Hindlimb muscle (tissue), 1 donor: ENCODE measurements around the gene ITGAL. TPM values are rescaled to one million over a fixed set of nuclear protein-coding genes. Genes with fewer than 3 reads are reported as not detected.
A peak's percentile ranks its signal among the peaks of the same experiment; 100 is the strongest.
"Not testable (repeated sequence)": the region's sequence is repeated elsewhere in the genome, so short reads cannot be mapped to it uniquely, and the experiment has no call there.

Experiments
- DNase-seq: peaks from one replicate; pipeline ENCODE4 v3.0.0-alpha.2; 2013
- polyA plus RNA-seq: library from polyadenylated mRNA; unstranded; fragments of 120-200 nt; gene quantifications from one replicate; pipeline ENCODE4 v1.2.1, GENCODE V29; 2013; ENCODE audit not compliant: insufficient read length

The ITGAL gene
- polyA plus RNA-seq, 1 donor, result 4.1 TPM

DNA sequence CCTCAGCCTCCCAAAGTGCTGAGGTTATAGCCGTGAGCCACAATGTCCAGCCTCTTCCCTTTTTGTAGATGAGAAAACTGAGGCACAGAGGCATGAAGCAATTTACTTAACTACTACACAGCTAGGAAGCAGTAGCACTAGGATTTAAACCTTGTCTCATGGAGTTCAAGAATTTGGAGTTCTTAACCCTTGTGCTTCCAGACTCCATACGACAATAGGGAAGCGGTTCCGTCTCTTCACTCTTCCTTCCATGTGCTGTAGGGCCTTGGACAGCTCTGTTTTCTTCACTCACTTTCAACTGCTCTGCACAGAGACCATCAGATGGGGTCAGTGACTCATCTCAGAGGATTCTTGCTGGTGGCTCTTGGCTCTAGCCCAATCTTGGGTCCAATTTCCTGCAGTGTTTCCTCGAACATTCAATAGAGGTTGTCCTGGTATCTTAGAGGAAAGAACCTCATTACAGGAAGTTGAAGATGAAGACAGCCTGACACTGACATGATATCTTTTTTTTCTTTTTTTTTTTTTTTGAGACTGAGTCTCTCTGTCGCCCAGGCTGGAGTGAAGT lies 19.3 kb downstream of the ITGAL start:
- DNase-seq, result peak; percentile 17

DNA sequence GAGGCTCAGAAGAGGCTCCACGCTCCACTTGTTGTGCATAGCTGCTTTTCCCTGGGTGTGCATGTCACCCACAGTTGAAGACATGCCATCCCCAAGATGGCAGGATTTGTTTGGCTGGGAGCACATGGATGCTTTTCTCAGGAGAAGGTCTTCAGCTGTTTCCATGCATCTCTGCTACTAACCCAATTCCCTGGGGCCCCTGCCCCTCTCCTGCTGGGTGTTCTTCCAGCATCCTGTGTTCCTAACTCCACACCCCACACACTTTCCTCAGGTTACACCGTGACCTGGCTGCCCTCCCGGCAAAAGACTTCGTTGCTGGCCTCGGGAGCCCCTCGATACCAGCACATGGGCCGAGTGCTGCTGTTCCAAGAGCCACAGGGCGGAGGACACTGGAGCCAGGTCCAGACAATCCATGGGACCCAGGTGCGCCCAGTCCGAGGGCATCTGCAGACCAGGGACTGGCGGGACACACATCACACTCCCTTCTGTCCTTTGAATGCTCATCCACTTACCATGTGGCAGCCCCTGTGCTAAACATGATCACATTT lies 21.5 kb downstream of the ITGAL start:
- DNase-seq, result no peak

DNA sequence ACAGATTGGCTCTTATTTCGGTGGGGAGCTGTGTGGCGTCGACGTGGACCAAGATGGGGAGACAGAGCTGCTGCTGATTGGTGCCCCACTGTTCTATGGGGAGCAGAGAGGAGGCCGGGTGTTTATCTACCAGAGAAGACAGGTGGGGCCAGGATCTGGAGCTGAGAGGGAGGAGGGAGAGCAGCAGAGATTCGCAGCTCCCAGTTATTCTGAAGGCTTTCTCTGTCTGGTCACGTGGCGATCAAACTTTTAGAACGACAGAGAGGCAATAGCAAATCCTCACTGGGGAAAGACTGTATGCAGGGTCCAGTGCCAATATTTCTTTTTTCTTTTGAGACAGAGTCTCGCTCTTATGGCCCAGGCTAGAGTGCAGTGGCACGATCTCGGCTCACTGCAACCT lies 22.2 kb downstream of the ITGAL start:
- no peak for DNase-seq

DNA sequence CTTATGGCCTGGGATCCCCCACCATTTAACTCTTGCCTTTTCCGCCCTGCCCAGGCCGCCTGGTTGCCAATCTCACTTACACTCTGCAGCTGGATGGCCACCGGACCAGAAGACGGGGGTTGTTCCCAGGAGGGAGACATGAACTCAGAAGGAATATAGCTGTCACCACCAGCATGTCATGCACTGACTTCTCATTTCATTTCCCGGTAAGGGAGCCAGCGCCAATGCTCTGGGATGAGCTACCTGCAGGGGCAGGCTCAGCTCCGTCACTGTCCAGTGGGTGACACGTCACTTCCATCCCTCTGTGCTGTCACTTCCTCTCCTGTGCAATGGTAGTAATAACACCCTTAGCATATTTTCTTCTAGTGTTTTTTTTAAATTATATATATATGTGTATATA lies 26.7 kb downstream of the ITGAL start:
- DNase-seq, result no peak

DNA sequence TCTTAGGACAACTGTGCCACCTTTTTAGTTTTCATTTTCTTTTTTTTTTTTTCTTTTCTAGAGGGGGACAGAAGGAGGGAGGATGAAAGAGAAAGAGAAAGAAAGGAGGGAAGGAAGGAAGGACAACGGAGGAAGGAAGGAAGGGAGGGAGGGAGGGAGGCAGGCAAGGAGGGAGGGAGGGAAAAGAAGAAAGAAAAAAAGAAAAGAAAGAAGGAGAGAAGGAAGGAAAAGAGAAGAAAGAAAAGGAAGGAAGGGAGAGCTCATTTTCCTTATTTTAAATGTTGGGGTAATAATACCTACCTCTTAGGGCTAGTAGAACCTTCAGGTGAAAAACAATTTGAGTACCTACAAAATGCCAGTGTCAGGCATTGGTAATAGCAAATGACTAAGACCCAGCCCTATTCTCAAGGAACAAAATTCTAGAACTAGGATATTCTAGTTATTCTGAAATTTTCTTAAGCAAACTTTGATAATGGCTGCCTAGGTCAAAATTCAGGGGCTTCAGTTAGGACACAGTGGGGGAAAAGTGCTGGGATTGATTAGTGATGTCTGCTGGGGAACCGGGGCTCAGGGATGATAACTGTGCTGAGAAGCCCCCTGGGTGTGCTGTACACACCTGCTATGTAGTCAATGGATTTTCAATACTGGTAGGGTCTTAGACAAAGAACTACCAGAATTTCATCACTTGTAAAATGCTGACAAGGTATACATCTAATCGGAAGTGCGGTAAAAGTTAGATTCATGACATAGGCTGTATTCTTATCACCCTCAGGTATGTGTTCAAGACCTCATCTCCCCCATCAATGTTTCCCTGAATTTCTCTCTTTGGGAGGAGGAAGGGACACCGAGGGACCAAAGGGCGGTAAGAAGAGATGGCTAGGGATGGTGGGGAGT lies 31.1 kb downstream of the ITGAL start:
- no peak for DNase-seq

DNA sequence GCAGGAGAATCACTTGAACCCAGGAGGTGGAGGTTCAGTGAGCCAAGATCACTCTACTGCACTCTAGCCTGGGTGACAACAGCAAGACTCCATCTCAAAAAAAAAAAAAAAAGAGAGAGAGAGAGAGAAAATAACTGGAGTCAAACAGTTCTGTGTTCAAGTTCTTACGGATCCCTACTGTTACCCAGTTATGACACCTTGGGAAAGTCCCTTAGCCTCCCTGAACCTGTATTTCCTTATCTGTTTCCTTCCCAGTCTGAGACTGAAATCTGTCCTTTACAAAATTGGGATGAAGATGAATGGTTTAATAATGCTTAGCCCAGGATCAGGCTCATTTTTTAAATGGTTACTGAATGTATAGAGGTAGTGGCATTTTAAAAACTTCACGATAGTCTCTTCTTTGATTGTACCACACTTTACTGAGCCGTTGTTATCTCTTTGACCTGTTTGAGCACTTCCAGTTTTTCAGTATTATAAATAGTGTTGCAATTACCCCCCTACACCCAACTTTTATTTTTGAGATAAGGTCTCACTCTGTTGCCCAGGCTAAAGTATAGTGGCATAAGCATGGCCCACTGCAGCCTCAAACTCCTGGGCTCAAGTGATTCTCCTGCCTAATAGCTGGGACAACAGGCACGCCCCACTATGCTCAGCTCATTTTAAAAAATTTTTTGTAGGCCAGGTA lies 36.7 kb downstream of the ITGAL start:
- no peak for DNase-seq

DNA sequence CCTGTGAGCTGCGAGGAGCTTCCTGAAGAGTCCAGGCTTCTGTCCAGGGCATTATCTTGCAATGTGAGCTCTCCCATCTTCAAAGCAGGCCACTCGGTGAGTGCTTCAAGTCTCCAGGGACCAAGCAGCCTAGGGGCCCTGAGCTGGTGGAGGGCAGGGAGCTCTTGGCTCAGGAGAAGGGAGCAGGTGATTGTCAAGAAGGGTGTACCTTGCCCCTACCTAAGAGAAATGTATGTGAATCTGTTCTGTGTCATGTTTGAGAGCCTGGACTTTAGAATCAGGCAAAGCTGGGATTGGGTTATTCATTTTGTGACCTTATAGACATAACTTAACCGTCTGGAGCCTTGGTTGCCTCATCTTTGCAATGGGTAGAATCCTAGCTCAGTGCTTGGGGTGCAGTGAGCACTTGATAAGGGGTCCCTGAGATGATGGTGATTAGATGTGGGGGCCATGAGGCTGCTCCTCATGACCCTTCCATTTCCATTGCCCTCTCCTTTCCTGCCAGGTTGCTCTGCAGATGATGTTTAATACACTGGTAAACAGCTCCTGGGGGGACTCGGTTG lies 37.9 kb downstream of the ITGAL start:
- no peak for DNase-seq

DNA sequence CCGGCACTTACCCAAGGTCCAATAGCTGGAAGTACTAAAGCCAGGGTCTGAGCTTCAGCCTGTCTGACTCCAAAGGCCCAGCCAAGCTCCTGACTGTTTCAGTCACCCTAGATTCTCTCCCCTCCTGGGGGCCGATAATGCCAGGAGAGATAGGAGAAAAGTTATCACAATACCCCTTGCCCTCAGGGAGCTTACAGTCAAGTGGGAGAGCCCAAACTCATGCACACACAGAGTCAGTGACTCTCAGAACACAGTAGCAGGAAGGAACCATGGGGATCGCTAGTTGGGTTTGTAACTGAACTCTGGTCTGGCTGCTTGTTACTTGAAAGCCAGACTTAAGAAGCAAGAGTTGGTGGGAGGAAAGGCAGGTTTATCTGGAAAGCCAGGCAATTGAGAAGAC lies 39.0 kb downstream of the ITGAL start:
- no peak for DNase-seq

DNA sequence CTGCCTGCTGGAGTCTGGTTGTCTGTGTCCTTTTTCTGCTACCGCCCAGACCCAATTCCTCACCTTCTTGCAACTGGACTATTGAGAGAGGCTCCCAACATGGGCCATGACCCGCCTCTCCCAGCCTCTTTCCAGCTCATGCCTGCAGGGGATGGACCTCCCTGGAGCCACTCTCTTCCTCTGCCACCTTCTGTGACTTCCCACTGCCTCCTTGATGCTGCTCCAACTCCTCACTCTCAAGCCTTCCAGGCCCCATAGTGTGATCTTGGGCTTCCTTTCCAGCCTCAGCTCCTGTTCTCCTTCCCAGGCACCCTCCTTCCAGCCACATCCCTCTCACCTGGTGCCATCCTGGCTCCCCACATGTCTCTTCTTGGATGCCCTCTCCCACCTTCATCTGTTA lies 42.7 kb downstream of the ITGAL start:
- no peak for DNase-seq

DNA sequence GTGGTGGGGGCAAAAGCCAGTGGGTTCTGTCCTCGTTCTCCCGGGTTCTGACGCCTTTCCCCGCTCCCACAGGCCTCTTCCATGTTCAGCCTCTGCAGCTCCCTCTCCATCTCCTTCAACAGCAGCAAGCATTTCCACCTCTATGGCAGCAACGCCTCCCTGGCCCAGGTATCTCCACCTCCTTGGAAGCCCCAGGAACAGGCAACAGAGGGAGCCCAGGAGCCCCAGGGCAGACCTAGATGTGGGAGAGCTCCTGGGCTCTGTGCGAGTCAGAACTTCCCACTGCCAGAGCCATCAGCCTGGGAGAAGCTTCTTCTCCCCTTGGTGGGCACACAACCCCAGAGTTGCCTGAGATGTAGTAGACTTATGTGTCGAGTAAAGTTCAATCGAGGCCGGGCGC lies 46.0 kb downstream of the ITGAL start:
- DNase-seq, result no peak

DNA sequence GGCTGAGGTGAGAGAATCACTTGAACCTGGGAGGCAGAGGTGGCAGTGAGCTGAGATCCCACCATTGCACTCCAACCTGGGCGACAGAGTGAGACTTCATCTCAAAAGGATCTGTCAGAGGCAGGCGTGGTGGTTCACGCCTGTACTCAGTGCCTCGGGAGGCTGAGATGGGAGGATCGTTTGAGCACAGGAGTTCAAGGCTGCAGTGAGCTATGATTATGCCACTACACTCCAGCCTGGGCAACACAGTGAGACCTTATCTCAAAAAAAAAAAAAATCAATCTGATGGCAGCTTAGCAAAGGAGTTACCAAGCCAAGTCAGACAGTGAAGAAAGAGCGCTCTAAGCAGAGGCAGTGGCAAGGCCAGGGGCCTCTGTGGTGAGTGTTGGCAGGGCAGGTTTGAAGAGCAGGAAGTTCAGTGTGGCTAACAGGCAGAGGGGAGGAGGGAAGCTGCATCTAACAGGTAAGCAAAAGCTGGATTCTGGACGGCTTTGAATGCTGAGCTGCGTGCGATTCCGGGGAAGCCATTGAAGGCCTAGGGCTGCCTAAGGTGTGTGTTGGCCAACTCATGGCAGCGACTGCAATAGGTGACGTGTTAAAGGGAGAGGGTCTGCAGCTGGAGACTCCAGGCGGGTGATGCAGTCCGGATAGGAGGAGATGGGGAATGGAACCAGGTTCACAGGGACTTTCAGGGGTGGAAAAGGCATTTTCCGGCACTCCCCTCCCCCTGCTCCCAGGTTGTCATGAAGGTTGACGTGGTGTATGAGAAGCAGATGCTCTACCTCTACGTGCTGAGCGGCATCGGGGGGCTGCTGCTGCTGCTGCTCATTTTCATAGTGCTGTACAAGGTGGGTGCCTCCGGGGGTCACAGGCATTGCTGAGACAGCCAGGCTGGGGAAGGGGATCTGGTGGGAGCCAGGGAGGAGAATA lies 46.8 kb downstream of the ITGAL start:
- no peak for DNase-seq

DNA sequence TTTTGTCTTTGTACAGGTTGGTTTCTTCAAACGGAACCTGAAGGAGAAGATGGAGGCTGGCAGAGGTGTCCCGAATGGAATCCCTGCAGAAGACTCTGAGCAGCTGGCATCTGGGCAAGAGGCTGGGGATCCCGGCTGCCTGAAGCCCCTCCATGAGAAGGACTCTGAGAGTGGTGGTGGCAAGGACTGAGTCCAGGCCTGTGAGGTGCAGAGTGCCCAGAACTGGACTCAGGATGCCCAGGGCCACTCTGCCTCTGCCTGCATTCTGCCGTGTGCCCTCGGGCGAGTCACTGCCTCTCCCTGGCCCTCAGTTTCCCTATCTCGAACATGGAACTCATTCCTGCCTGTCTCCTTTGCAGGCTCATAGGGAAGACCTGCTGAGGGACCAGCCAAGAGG lies 48.9 kb downstream of the ITGAL start:
- DNase-seq, result no peak

DNA sequence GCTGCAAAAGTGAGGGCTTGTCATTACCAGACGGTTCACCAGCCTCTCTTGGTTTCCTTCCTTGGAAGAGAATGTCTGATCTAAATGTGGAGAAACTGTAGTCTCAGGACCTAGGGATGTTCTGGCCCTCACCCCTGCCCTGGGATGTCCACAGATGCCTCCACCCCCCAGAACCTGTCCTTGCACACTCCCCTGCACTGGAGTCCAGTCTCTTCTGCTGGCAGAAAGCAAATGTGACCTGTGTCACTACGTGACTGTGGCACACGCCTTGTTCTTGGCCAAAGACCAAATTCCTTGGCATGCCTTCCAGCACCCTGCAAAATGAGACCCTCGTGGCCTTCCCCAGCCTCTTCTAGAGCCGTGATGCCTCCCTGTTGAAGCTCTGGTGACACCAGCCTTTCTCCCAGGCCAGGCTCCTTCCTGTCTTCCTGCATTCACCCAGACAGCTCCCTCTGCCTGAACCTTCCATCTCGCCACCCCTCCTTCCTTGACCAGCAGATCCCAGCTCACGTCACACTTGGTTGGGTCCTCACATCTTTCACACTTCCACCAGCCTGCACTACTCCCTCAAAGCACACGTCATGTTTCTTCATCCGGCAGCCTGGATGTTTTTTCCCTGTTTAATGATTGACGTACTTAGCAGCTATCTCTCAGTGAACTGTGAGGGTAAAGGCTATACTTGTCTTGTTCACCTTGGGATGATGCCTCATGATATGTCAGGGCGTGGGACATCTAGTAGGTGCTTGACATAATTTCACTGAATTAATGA lies 49.5 kb downstream of the ITGAL start:
- DNase-seq, result no peak

DNA sequence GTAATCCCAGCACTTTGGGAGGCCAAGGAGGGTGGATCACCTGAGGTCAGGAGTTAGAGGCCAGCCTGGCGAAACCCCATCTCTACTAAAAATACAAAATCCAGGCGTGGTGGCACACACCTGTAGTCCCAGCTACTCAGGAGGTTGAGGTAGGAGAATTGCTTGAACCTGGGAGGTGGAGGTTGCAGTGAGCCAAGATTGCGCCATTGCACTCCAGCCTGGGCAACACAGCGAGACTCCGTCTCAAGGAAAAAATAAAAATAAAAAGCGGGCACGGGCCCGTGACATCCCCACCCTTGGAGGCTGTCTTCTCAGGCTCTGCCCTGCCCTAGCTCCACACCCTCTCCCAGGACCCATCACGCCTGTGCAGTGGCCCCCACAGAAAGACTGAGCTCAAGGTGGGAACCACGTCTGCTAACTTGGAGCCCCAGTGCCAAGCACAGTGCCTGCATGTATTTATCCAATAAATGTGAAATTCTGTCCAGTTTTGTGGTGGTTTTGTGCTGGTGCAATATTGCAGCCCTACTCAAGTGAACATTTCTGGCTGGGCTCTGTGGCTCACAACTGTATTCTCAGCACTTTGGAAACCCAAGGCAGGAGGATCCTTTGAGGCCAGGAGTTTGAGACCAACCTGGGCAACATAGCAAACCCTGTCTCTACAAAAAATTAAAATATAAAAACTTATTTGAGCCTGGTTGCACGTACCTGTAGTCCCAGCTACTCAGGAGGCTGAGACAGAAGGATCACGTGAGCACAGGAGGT lies 50.3 kb downstream of the ITGAL start:
- not testable (repeated sequence) for DNase-seq

DNA sequence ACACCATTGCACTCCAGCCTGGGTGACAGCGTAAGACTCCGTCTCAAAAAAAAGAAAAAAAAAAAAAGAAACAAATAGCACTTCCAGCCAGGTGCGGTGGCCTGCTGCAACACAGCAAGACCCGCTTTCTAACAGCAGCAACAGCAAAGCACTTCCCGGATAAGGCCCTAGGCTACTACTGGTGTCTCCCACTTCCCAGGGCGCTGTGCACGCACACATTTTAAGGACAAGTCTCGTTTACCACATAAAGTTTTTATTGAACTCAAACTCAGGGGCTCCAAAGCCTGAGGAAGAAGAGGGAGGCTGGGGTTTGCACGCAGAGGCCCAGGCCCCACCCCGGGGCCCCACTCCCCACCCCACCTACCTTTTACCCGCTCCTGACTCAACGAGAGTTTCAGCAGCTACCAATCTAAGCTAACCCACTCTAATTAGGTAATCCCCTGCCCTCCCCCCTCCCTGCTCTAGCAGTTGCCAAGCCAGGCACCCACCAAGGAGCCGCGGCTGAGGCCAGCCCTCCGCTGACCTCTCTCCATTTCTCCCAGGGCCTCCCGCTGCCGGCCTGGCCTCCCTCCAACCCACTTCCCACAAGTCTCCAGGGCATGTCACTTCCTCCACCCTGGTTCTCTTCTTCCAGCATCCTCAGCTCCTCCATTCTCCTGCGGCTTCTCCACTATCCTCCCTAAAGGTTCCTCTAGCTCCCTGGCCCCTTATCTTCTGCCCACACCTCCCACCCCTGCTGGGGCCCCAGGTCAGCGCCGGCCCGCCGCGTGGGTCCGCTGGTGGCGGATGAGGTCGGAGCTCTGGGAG lies 51.4 kb downstream of the ITGAL start:
- no peak for DNase-seq

DNA sequence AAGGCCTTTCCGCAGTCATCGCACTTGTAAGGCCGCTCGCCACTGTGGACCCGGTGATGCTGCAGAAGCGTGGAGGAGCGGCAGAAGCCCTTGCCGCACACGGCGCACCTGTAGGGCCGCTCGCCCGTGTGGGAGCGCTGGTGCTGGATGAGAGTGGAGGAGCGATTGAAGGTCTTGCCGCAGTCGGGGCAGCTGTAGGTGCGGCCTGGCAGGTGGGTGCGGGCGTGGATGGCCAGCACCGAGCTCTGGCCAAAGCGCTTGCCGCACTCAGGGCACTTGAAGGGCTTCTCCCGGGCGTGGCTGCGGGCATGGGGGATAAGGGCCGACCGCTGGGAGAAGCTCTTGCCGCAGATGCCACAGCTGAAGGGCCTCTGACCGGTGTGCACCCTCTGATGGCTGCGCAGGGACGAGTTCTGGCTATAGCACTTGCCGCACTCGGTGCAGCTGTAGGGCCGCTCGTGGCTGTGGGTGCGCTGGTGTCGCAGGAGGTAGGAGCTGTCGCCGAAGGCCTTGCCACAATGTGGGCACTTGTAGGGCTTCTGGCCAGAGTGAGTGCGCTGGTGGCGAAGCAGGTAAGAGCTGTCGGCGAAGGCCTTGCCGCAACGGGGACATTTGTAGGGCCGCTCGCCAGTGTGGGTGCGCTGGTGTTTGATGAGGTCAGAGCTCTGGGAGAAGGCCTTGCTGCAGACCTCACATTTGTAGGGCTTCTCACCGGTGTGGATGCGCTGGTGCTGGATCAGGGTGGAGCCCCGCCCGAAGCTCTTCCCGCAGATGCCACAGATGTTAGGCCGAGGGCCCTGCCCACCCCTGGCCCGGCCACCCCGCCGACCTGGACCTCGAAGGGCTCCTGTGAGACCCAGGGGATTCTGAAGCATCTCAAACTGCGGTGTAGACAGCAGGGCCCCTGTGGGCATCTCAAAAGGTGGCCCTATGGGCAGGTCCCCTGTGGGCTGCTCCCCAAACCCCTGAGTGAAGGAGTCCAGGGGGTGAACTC lies 52.3 kb downstream of the ITGAL start:
- no peak for DNase-seq

DNA sequence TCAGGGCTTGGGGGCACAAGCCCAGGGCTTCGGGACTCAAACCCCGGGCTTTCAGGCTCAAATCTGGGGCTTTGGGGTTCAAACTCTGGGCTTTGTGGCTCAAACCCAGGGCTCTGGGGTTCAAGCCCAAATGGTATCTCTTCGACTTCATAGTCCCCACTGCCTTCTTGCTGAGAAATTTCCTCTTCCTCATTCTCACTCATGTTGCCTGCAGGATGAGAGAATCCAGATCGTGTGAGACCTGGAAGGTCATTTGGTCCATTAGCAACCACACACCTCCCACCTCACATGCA lies 53.2 kb downstream of the ITGAL start:
- no peak for DNase-seq

DNA sequence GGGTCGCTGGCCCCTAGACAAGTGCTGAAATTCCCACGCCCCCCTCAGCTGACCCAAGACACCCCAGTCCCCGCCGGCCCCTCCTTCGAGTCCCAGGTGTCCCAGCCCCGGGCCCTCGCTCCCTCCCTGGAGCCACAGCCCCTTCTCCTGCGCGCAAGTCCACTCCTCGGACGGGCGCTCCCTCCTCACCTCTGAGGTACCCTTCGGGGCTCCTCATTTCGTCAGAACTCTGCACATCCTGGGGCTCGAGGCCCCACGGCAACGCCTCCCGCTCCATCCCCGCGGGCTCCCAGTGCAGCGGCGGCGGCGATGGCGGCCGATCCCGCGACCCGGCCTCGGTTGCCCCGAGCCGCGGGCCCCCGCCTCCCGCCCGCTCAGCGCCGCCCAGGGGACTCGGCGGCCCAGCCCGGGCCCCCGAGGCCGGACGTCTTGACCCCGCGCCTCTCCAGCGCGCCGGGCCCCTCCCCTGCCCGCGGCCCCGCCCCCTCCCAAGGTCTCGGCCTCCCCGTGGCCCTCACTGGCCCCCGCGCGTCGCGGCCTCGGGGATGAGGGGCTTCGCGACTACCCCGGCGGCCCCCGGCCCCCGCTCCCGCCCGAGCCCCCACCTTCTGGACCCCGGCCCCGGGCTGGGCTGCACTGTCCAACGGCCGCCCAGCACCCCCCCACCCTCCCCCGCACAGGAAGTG lies 53.7 kb downstream of the ITGAL start, which contains the start of gene ZNF768:
TSS of gene ZNF768 (minus strand) at position 430 of the 686 bp plus-strand sequence. CDS start at position 277, 153 bp downstream.
- peak; percentile 57 for DNase-seq
